Measurements from ENCODE around the gene RAD51B.

RAD51B gene

GRCh38 chr14:68476212-68477109 is 656.9 kb downstream of the RAD51B start:
- Histone ChIP-seq H3K27ac (peak overlapping the region; percentile 97), H3K27me3 (no peaks in the 10 kb centered on the region), H3K9me3 (no peaks in the 10 kb centered on the region), H3K9ac (peak overlapping the region; percentile 81), H3K4me1 (peaks cover 82% of the 10 kb centered on the region), H3K4me3 (peak overlapping the region; percentile 9; the same call in 1 of the 2 replicates), H3K4me2 (peak overlapping the region; percentile 86), H3K36me3 (no peaks in the 10 kb centered on the region), H4K20me1 (no peaks in the 10 kb centered on the region)
- TF ChIP-seq Cebpa-rat (IDR thresholded peaks at IDR 0.05) = peak; percentile 97

DNA sequence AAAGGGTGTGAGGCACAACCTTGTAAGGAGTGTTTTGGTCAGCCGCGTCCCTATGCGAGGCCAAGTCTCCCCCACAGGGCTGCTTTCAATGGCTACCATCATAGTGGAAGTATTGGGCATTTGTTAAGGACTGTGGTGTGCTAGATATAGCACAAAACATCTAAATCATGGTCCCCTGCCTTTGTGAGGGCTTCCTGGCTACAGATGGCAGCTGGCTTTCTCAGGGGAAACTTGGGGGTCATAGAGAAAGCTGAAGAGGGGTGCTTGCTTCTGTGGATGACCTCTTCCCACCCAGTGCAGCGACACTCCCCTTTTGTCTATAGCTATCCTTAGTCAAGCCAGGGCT is 657.5 kb downstream of the RAD51B start:
- Histone ChIP-seq H3K9me3 (no peaks in the 10 kb centered on the region), H4K20me1 (no peaks in the 10 kb centered on the region), H3K27me3 (no peaks in the 10 kb centered on the region), H3K4me1 (peaks cover 76% of the 10 kb centered on the region), H3K27ac (peak overlapping the region; percentile 97), H3K9ac (peak overlapping the region; percentile 81), H3K36me3 (no peaks in the 10 kb centered on the region), H3K4me2 (peak overlapping the region; percentile 86), H3K4me3 (peak overlapping the region; percentile 9; the same call in 1 of the 2 replicates)
- TF ChIP-seq Cebpa-rat (IDR thresholded peaks at IDR 0.05) = no peak

DNA sequence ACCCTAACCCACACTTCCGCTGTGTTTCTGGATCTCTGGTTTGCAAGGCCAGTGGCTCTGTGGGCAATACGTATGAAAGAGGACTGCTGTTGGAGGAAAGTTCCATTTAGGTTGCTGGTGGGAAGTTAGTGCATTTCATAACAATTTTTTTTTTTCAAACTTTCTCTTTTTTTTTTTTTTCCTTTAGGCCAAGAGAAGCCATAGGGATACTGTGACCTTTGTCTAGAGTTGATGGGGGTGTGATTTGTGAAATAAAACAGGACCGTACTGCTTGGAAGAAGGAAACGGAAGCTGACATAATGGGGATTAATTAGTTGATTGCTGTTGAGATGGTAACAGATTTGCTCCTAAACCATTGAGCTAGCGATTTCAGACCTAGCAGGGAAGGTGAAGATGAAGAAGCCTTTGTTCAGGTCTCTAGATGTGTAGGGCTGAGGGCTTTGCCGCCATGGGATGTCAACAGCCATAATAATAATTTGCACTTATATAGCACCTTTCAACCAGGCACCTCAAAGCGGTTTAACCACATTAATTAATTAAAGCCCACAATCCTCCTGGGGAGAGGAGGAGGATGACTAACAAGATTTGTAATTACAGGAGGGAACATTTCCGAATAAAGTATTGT is 658.0 kb downstream of the RAD51B start:
- Histone ChIP-seq H4K20me1 (no peaks in the 10 kb centered on the region), H3K4me1 (peaks cover 71% of the 10 kb centered on the region), H3K4me3 (no peak overlapping the region), H3K9me3 (no peaks in the 10 kb centered on the region), H3K9ac (peak overlapping the region; percentile 81), H3K27ac (peak overlapping the region; percentile 97), H3K4me2 (peak overlapping the region; percentile 86), H3K27me3 (no peaks in the 10 kb centered on the region), H3K36me3 (no peaks in the 10 kb centered on the region)
- TF ChIP-seq Cebpa-rat (IDR thresholded peaks at IDR 0.05) = no peak

DNA sequence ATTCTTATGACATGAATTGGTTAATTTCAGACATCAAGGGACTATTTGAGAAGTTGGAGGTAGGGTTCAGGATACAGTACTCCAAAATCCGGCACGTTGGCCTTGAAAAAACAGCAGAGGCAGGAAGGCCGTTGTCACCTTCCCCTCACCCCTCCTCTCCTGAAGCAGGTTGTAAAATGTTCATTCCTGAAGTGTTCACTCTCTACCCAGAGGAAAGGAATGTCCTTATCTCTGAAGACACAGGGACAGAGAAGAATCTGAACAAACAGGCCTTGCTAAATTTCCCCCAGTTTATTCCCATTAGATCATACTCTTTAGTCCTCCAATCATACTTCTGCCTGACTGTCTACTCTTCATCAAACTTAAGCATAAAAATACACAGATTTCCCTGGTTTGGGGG is 659.7 kb downstream of the RAD51B start:
- TF ChIP-seq Cebpa-rat (IDR thresholded peaks at IDR 0.05) = no peak
- H3K4me2 ChIP-seq = peak overlapping the region; percentile 86
- H4K20me1 ChIP-seq = no peaks in the 10 kb centered on the region
- peaks cover 60% of the 10 kb centered on the region for H3K4me1 ChIP-seq
- no peak overlapping the region for H3K4me3 ChIP-seq
- H3K9me3 ChIP-seq = no peaks in the 10 kb centered on the region
- H3K27me3 ChIP-seq = no peaks in the 10 kb centered on the region
- H3K9ac ChIP-seq = no peak overlapping the region
- H3K36me3 ChIP-seq = no peaks in the 10 kb centered on the region
- peak overlapping the region; percentile 97; the same call in 1 of the 2 replicates for H3K27ac ChIP-seq

DNA sequence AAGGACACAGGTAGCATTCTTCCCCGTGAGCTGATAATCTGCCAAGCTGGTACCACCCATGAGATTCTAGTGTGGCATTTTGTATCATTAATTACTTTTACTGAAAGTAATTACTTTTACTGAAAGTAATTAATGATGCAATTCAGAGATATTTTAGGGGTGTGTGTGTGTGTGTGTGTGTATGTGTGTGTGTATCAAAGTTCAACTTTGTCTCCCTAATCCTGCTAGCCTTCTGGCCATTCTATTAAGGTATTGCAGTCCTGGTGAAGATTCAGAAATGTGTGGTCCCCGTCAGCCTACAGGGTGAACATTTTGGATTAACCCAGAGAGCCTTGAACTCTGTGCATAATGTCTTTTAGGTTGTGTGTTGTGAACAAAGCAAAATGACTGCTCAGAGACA is 662.4 kb downstream of the RAD51B start:
- Histone ChIP-seq H3K4me2 (no peak overlapping the region), H3K9me3 (peaks cover 7% of the 10 kb centered on the region; the same call in 1 of the 2 replicates), H3K27me3 (no peaks in the 10 kb centered on the region), H3K4me1 (peaks cover 39% of the 10 kb centered on the region), H3K36me3 (no peaks in the 10 kb centered on the region; the same call in 1 of the 2 replicates), H3K4me3 (no peak overlapping the region), H3K9ac (no peak overlapping the region), H4K20me1 (no peaks in the 10 kb centered on the region), H3K27ac (no peak overlapping the region)
- no peak for TF ChIP-seq Cebpa-rat (IDR thresholded peaks at IDR 0.05)

DNA sequence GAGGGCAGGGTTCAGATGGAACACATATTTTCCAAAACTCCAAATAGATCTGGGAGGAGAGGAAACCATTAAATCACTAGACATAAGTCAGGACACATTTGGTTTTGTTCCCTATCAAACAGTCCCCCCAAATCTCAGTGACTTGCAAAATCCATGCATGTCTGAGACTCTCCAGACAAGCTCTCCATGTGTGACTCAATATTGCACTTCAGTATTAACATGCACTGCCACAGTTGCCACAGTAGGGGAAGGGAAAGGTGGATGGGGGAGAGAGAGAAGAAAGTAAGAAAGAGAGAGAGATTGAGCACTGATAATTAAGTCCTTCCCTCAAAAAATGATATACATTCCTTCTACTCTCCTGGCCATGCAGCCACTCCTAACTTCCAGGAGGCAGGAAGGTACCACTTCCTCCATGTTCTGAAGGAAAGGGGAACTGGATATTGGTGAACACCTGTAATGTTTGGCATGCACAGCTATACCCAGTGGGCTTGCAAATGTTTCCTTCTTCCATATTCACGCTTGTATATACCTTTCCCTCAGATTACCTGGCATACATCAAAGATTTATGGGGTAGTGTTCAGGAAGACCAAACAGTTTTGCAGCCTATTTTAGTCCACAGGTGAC is 663.3 kb downstream of the RAD51B start:
- Histone ChIP-seq H4K20me1 (no peaks in the 10 kb centered on the region), H3K27me3 (no peaks in the 10 kb centered on the region), H3K9ac (no peak overlapping the region), H3K4me3 (no peak overlapping the region), H3K4me2 (no peak overlapping the region), H3K27ac (no peak overlapping the region), H3K9me3 (peaks cover 7% of the 10 kb centered on the region; the same call in 1 of the 2 replicates), H3K36me3 (no peaks in the 10 kb centered on the region; the same call in 1 of the 2 replicates), H3K4me1 (peaks cover 37% of the 10 kb centered on the region)
- TF ChIP-seq Cebpa-rat (IDR thresholded peaks at IDR 0.05) = no peak

DNA sequence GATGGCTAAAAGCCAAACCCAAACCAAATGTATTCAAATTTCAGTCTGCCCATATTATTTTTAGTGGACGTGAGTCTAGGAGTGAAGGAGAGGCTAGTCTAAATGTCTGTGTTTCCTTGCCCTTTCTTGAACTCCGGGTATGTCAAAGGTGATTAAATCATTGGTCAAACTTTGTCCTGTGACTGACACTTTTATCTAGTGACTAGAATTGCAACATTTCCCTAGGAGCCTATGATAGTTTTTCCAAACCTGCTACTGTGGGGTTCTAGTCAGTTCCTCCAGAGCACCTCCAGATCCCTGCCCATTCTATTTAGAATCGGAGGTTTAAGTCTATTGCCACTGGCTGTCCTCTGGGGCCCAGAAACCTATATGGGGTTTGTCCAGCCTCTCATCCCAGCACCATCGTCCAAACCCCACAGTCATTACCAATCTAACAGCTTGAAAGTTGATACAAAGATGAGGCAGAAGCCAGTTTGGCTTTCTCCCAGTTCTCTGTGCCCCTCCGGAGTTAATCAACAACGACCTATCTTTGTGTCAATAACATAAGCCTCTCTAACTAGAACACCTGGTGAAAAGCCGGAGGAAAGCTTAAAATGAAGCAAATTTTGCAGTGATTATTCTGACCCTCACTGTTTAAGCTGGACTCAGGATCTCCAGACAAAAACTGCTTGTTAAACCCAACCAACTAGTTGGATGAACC is 666.6 kb downstream of the RAD51B start:
- H3K27ac ChIP-seq = no peak overlapping the region
- H3K27me3 ChIP-seq = no peaks in the 10 kb centered on the region
- TF ChIP-seq Cebpa-rat (IDR thresholded peaks at IDR 0.05) = no peak

DNA sequence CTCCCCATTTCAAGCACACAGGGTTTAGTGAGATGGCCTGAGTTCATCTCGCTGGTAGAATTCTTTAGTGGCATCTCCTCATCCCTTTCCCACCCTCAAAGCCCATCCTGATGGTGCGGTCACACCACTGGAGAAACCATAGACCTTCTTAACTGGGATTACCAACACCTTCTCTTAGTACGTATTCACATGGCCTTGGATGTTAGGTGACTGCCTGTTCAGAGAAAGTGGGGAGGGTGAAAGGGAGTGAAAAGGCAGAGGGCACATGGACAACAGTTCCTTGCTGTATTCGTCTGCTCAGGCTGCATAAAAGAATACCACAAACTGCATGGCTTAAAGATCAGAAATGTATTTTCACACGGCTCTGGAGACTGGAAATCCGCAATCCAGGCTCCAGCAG is 667.2 kb downstream of the RAD51B start:
- Histone ChIP-seq H3K27me3 (no peaks in the 10 kb centered on the region), H4K20me1 (no peaks in the 10 kb centered on the region), H3K27ac (no peak overlapping the region), H3K9ac (no peak overlapping the region), H3K4me1 (peaks cover 19% of the 10 kb centered on the region), H3K36me3 (no peaks in the 10 kb centered on the region; the same call in 1 of the 2 replicates), H3K4me2 (no peak overlapping the region; the same call in 1 of the 2 replicates), H3K9me3 (peaks cover 7% of the 10 kb centered on the region; the same call in 1 of the 2 replicates), H3K4me3 (no peak overlapping the region)
- no peak for TF ChIP-seq Cebpa-rat (IDR thresholded peaks at IDR 0.05)

More for the DNA sequence above, 666.6 kb downstream of the RAD51B start:
- Histone ChIP-seq H3K36me3 (no peaks in the 10 kb centered on the region; the same call in 1 of the 2 replicates), H3K9me3 (peaks cover 7% of the 10 kb centered on the region; the same call in 1 of the 2 replicates), H3K4me1 (peaks cover 19% of the 10 kb centered on the region), H3K9ac (no peak overlapping the region), H3K4me3 (no peak overlapping the region), H4K20me1 (no peaks in the 10 kb centered on the region), H3K4me2 (no peak overlapping the region)
